HFFc6 (cell line): ENCODE measurements around the gene TMEM150C. TPM values are rescaled to one million over a fixed set of nuclear protein-coding genes. Genes with fewer than 3 reads are reported as not detected.

Source experiments
- DNase-seq: peaks from one replicate; pipeline ENCODE4 v3.0.0-alpha.2; 2018
- H3K27ac Mint-ChIP-seq: 2 replicates; pipeline ENCODE4 v1.8.0; 2020; ENCODE audit warnings: mild to moderate bottlenecking, mixed read lengths
- H3K27me3 Mint-ChIP-seq: 2 replicates; pipeline ENCODE4 v1.8.0; 2021; ENCODE audit warnings: mild to moderate bottlenecking, moderate library complexity, mixed read lengths; ENCODE audit not compliant: insufficient read depth
- H3K36me3 Mint-ChIP-seq: 2 replicates; pipeline ENCODE4 v1.8.0; 2021; ENCODE audit warnings: low read depth, mixed read lengths
- H3K4me1 Mint-ChIP-seq: 2 replicates; pipeline ENCODE4 v1.8.0; 2020; ENCODE audit warnings: low read depth, mixed read lengths
- H3K4me3 Mint-ChIP-seq: 2 replicates; pipeline ENCODE4 v1.8.0; 2020; ENCODE audit warnings: mild to moderate bottlenecking, moderate library complexity, mixed read lengths
- H3K9me3 Mint-ChIP-seq: 2 replicates; pipeline ENCODE4 v1.8.0; 2020; ENCODE audit warnings: mild to moderate bottlenecking, mixed read lengths
- CTCF ChIP-seq: fragments of 200-600 bp; sonication (generic); IDR thresholded peaks from 2 replicates; pipeline ENCODE4 v1.5.0; 2021; ENCODE audit warnings: antibody characterized with exemption, mild to moderate bottlenecking
- total RNA-seq, 6 experiments: library from RNA; stranded (reverse); fragmentation: NEBNext Ultra II Directional; extraction: Animal tissue kit (Norgen Biotek cat#: 25700); gene quantifications; 2 replicates in 1 of 6; 3 replicates in 5 of 6; pipeline ENCODE4 v1.2.3, GENCODE V29; 2021

The TMEM150C gene
- total RNA-seq, 6 experiments from 2014 or later = not detected

GRCh38 chr4:82436780-82437179 lies 125.0 kb downstream of the TMEM150C start:
- Mint-ChIP-seq H3K9me3 (no peaks in the 10 kb centered on the region), H3K4me1 (peaks cover 43% of the 10 kb centered on the region), H3K36me3 (peaks cover 18% of the 10 kb centered on the region), H3K4me3 (no peak overlapping the region), H3K27me3 (no peaks in the 10 kb centered on the region; the same call in 1 of the 2 replicates), H3K27ac (no peak overlapping the region)
- DNase-seq = no peak
- TF ChIP-seq CTCF = no peak

- Mint-ChIP-seq H3K4me1 (peaks cover 49% of the 10 kb centered on the region), H3K27ac (no peak overlapping the region), H3K4me3 (no peak overlapping the region), H3K36me3 (peaks cover 16% of the 10 kb centered on the region), H3K27me3 (no peaks in the 10 kb centered on the region; the same call in 1 of the 2 replicates), H3K9me3 (no peaks in the 10 kb centered on the region)
- TF ChIP-seq CTCF = no peak
- no peak for DNase-seq
Measured at GRCh38 chr4:82436130-82436529, 125.7 kb downstream of the TMEM150C start.

- peaks cover 45% of the 10 kb centered on the region for H3K4me1 Mint-ChIP-seq
- H3K4me3 Mint-ChIP-seq = no peak overlapping the region
- H3K27ac Mint-ChIP-seq = no peak overlapping the region
- no peak for DNase-seq
- no peak for TF ChIP-seq CTCF
- H3K36me3 Mint-ChIP-seq = peaks cover 12% of the 10 kb centered on the region
- no peaks in the 10 kb centered on the region; the same call in 1 of the 2 replicates for H3K27me3 Mint-ChIP-seq
- no peaks in the 10 kb centered on the region for H3K9me3 Mint-ChIP-seq
Measured at GRCh38 chr4:82434949-82435348, 126.8 kb downstream of the TMEM150C start.

GRCh38 chr4:82433791-82434190 lies 128.0 kb downstream of the TMEM150C start:
- Mint-ChIP-seq H3K4me3 (no peak overlapping the region), H3K27ac (no peak overlapping the region; the same call in 1 of the 2 replicates), H3K9me3 (peaks cover 4% of the 10 kb centered on the region; the same call in 1 of the 2 replicates), H3K4me1 (peaks cover 45% of the 10 kb centered on the region), H3K27me3 (peaks cover 7% of the 10 kb centered on the region), H3K36me3 (peaks cover 14% of the 10 kb centered on the region)
- DNase-seq = no peak
- TF ChIP-seq CTCF = no peak

Other genes with a start within 250 kb of the TMEM150C start
- gene HNRNPD, start 188.0 kb downstream of the TMEM150C start, total RNA-seq = 100 to 1,000 TPM; 149 to 284 (median 243) TPM
- gene HNRNPDL, start 131.5 kb downstream of the TMEM150C start, total RNA-seq = 100 to 1,000 TPM; 207 to 297 (median 258) TPM
- 10 to 100 TPM; 30.5 to 39.8 (median 33.5) TPM for gene ENOPH1, start 131.4 kb downstream of the TMEM150C start, total RNA-seq
- 10 to 100 TPM; 28.4 to 36.4 (median 32.0) TPM for gene SCD5, start 236.8 kb upstream of the TMEM150C start, total RNA-seq